A673 (cell line): Measurements from ENCODE around the gene FAM13C. TPM values are rescaled to one million over a fixed set of nuclear protein-coding genes. Genes with fewer than 3 reads are reported as not detected.

Experiments used
- BruUV-seq: library from RNA; stranded (reverse); fragments of 400-500 nt; replicated peaks from 2 replicates; lab custom pipeline; 2021; lab: Mats Ljungman, UMichigan
- CTCF ChIA-PET: fragments of 300-600 bp; sonication (Branson Sonifier 250); formaldehyde crosslinking; loops from one replicate; lab custom pipeline; 2022; ENCODE audit warnings: antibody characterized with exemption; lab: Charles Lee
- POLR2A ChIA-PET: fragments of 300-600 bp; sonication (Branson Sonifier 250); formaldehyde crosslinking; loops from one replicate; lab custom pipeline; 2022; ENCODE audit warnings: antibody characterized with exemption; ENCODE audit not compliant: low non-redundant PET; lab: Charles Lee
- DNase-seq: peaks from one replicate; pipeline ENCODE4 v3.0.0-alpha.2; 2015; ENCODE audit warnings: low spot score
- H3K27ac ChIP-seq: fragments of 200-600 bp; sonication (generic); 2 replicates; pipeline ENCODE4 v1.5.1; 2016; ENCODE audit warnings: mixed run types, low read depth, mild to moderate bottlenecking, mixed read lengths, antibody characterized with exemption, low read length; ENCODE audit not compliant: poor library complexity, severe bottlenecking
- H3K27me3 ChIP-seq: fragments of 200-600 bp; sonication (generic); replicated peaks from 2 replicates; pipeline ENCODE4 v1.6.1; 2017; ENCODE audit warnings: mixed run types, low read depth, mild to moderate bottlenecking, mixed read lengths, antibody characterized with exemption, low read length; ENCODE audit not compliant: insufficient read depth, poor library complexity
- H3K36me3 ChIP-seq: fragments of 200-600 bp; sonication (generic); 2 replicates; pipeline ENCODE4 v1.6.1; 2016; ENCODE audit warnings: mixed run types, mild to moderate bottlenecking, mixed read lengths, antibody characterized with exemption, low read length; ENCODE audit not compliant: insufficient read depth, poor library complexity, severe bottlenecking
- H3K4me1 ChIP-seq: fragments of 200-600 bp; sonication (generic); 2 replicates; pipeline ENCODE4 v1.6.1; 2017; ENCODE audit warnings: mixed run types, mild to moderate bottlenecking, mixed read lengths, antibody characterized with exemption, low read length; ENCODE audit not compliant: insufficient read depth, poor library complexity, severe bottlenecking
- H3K4me3 ChIP-seq: fragments of 200-600 bp; sonication (generic); 2 replicates; pipeline ENCODE4 v1.5.1; 2016; ENCODE audit warnings: low read depth, mixed run types, mild to moderate bottlenecking, mixed read lengths, low read length; ENCODE audit not compliant: poor library complexity, severe bottlenecking
- H3K9me3 ChIP-seq: fragments of 200-600 bp; sonication (generic); 2 replicates; pipeline ENCODE4 v1.6.1; 2016; ENCODE audit warnings: mixed run types, low read depth, mild to moderate bottlenecking, mixed read lengths, antibody characterized with exemption, low read length; ENCODE audit not compliant: poor library complexity, severe bottlenecking
- CTCF ChIP-seq: fragments of 300-800, 200-600 bp; sonication (generic); conservative IDR thresholded peaks from 2 replicates; pipeline ENCODE4 v1.5.1; 2017; ENCODE audit warnings: low read depth, mild to moderate bottlenecking, antibody characterized with exemption, low read length, moderate library complexity, mixed read lengths
- EZH2 ChIP-seq: fragments of 200-600 bp; sonication (generic); IDR thresholded peaks from 2 replicates; pipeline ENCODE4 v1.6.1; 2017; ENCODE audit warnings: borderline replicate concordance, low read depth, mild to moderate bottlenecking, mixed read lengths, antibody characterized with exemption, low read length; ENCODE audit not compliant: poor library complexity, severe bottlenecking
- intact Hi-C: fragments of 100-400 bp; cut with micrococcal nuclease; formaldehyde crosslinking; loops from one replicate; pipeline ENCODE4 v1.10.0; 2022; ENCODE audit not compliant: unreplicated experiment
- total RNA-seq: library from RNA; stranded (reverse); gene quantifications from 2 replicates; pipeline ENCODE4 v1.2.3, GENCODE V29; 2021

FAM13C gene
- total RNA-seq, 1 experiment from 2014 or later = 21.2 TPM

DNA sequence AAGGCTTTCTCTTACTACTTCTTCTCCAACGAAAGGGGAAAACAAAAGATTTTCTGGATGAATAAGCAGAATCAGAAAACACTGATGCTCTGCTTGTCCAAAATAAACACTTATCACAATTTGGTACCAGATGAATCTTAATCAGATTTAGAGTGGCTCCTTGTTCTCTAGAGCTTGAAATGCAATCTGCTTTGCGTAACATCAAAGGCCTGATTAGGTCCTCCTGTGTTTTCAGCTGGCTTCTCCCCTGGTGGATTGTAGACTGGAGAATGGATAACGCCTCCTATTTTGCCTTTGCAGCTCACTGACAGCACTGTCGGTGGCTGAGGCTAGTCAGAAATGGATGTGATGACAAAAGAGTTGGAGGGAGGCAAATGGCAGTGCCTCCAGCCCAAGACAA lies 91.2 kb downstream of the FAM13C start:
- no peaks in the 10 kb centered on the region for H3K36me3 ChIP-seq
- intact Hi-C loops = no loop called here
- H3K27ac ChIP-seq = no peak overlapping the region
- POLR2A ChIA-PET = no interaction called here
- CTCF ChIA-PET = no interaction called here
- BruUV-seq = no TSS peak
- no peak for DNase-seq
- H3K27me3 ChIP-seq = no peaks in the 10 kb centered on the region
- TF ChIP-seq CTCF = no peak
- TF ChIP-seq EZH2 = no peak
- no peak overlapping the region for H3K4me3 ChIP-seq
- no peaks in the 10 kb centered on the region for H3K9me3 ChIP-seq
- no peaks in the 10 kb centered on the region for H3K4me1 ChIP-seq

GRCh38 chr10:59270492-59270891 lies 91.9 kb downstream of the FAM13C start:
- CTCF ChIA-PET = no interaction called here
- no peak for DNase-seq
- BruUV-seq = no TSS peak
- Histone ChIP-seq H3K36me3 (no peaks in the 10 kb centered on the region), H3K9me3 (no peaks in the 10 kb centered on the region), H3K27ac (no peak overlapping the region), H3K4me3 (no peak overlapping the region), H3K4me1 (no peaks in the 10 kb centered on the region), H3K27me3 (no peaks in the 10 kb centered on the region)
- no peak for TF ChIP-seq CTCF
- no peak for TF ChIP-seq EZH2
- intact Hi-C loops = no loop called here
- POLR2A ChIA-PET = no interaction called here

DNA sequence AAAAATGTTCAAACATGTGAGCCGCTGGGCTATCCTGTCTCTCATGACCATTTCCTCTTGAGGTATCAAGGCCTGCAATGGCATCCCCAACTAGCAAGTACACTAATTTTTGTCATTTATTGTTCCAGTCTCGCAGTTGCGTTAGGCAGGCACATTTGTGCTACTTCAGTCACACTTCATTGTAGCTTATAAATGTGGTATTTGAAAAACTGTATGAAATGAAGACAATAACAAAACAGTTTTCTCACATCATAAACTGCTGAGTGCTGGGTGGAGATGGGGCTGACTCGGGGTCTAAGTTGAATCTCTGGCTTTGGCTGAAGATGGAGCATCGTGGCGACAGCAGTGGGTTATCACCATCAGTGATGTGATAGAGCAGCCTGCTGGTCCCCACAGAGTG lies 92.7 kb downstream of the FAM13C start:
- Histone ChIP-seq H3K27me3 (no peaks in the 10 kb centered on the region), H3K4me1 (no peaks in the 10 kb centered on the region), H3K9me3 (no peaks in the 10 kb centered on the region), H3K36me3 (no peaks in the 10 kb centered on the region), H3K27ac (no peak overlapping the region), H3K4me3 (no peak overlapping the region)
- intact Hi-C loops = no loop called here
- CTCF ChIA-PET = no interaction called here
- TF ChIP-seq EZH2 (no peak), CTCF (no peak)
- BruUV-seq = no TSS peak
- DNase-seq = no peak
- POLR2A ChIA-PET = no interaction called here

- no peaks in the 10 kb centered on the region for H3K9me3 ChIP-seq
- H3K4me3 ChIP-seq = no peak overlapping the region
- no peaks in the 10 kb centered on the region for H3K27me3 ChIP-seq
- H3K36me3 ChIP-seq = no peaks in the 10 kb centered on the region
- POLR2A ChIA-PET = no interaction called here
- intact Hi-C loops = no loop called here
- no peaks in the 10 kb centered on the region for H3K4me1 ChIP-seq
- BruUV-seq = no TSS peak
- CTCF ChIA-PET = no interaction called here
- no peak for DNase-seq
- no peak overlapping the region for H3K27ac ChIP-seq
- TF ChIP-seq CTCF (no peak), EZH2 (no peak)
These were observed 93.9 kb downstream of the FAM13C start for GRCh38 chr10:59268460-59268859.
